ENCODE results near the gene EXOSC9.

Gene EXOSC9

GRCh38 chr4:121789960-121790829, 10.9 kb upstream of the EXOSC9 start:
- DNase-seq: no peak

DNA sequence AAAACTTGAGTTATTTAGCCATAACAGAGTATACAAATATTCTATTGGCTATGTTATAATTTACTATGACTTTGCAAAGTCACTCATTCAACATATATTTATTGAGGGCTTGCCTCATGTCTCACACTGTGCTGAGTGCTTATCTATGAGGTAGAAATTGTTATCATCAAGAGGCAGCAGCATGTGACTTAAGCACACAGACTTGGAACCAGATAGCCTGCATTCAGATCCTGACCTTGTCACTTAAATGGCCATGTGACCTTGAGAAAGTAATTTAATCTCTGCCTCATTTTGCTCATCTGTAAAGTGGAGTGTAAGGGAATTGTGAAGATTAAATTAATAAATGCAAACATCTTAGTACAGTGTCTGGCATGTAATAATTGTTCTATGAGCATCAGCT, 10.1 kb upstream of the EXOSC9 start:
- no peak for DNase-seq

GRCh38 chr4:121791481-121791880, 9.6 kb upstream of the EXOSC9 start:
- no peak for DNase-seq

GRCh38 chr4:121792966-121793365, 8.2 kb upstream of the EXOSC9 start:
- DNase-seq: no peak

DNA sequence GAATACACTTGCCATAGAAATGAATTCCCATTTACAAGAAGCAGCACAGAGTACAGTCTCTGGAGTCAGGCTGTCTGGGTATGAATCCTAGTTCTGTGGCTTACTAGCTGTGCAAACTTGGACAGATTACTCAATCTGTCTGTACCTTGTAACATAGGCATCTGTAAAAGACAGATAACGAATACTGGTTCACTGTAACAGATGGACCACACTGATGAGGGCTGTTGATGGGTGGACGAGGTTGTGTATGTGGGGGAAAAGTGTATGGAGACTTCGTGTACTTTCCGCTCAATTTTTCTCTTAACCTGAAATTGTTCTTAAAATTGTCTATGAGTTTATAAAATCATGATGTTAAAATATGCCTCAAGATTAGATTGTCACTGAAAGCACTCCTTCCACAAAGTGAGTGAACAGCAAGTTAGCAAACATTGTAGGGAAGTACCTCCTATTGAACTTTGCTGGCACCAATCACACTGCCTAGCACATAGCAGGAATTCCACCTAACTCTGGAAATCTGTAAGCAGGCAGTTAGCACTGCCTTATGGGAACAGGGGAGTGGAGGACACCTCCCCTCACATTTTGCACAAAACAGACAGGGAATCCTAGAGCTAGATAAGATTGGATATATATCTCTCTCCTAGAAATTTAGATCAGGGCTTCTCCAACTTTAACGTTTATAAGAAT, 6.5 kb upstream of the EXOSC9 start:
- no peak for DNase-seq

GRCh38 chr4:121796283-121796682, 4.8 kb upstream of the EXOSC9 start:
- DNase-seq: no peak

DNA sequence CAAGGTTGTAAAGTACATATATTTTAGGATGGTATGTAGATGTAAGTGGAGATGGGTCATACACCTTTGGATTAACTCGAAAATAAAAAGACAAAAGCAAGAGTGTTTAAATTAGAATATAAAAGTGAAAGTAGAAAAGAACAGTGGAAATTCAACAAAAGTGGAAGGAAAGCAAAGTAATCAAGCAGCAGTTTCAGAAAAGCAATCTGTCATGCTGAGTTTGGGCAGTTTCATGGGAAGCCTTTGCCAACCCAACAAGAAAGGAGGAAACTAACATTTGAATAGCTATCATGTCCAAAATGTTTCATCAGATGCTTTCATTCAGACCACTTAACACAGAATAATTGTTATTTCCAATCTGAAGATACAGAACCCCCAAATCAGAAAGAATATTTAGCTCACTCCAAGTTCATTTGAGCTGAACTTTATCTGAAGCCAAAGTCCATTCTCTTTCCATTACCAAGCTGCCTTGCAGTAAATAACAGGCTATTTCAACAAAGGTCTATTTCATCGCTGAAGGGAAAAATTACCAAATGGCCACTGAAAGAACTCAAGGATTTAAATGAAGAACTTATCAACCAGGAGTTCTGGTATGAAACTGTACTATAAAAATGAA, 1.8 kb upstream of the EXOSC9 start:
- no peak for DNase-seq

DNA sequence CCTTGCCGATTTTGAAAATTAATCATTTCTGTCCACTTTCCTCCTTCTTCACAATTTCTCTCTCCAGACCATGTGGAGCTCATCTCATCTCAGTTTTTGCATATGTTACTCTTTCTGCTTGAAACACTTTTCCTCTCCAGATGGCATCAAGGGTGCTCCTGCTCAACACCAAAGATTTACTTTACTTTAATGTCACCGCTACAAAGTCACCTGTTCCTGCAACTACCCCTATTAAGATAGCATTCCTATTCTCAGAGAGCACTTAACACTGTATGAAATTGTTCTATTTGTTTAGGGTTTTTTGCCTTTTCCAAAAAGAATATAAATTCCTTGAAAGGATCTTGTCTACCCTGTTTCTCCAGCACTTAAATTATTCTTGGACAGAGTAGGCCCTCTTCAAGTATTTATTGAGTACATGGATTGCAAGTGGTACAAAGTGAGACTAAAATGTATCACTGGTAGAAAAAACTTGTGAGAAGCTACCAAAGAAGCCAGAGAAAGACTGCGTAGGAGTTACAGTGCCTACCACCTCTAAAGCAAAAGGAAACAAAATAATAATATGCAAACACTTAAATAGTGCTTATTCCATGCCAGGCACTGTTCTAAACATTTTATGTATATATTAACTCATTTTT, 1.1 kb upstream of the EXOSC9 start:
- DNase-seq: no peak

DNA sequence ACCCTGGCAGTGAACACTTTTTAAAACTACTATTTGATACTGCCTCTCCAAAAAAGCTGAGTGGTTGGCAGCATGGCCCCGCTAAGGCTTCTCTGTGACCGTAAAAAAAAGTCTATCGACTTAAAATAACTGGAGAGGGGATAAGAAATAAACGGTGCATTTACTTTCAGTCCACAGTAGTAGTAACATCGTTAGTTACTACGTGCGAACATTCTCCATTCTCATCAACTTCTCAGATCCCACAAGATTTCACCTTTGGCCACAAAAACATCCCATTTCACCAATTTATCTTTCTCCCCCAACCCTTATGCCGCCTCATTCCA, 524 bp upstream of the EXOSC9 start:
- no peak for DNase-seq

DNA sequence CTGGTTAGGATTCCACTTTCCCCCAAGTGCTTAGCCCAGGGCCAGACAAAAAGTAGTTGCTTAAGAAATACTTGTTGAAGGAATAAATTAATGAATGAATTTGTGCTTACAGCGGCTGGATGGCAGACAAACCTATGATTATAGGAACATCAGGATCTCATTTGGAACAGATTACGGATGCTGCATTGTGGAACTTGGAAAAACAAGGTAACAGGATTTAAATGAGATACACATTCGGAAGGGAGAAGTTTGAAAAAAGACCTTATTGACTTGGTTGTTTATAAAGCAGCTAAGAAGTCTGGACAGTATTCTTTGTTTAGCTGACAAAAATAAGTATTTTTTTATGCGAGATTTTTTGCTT, 572 bp downstream of the EXOSC9 start:
- no peak for DNase-seq

DNA sequence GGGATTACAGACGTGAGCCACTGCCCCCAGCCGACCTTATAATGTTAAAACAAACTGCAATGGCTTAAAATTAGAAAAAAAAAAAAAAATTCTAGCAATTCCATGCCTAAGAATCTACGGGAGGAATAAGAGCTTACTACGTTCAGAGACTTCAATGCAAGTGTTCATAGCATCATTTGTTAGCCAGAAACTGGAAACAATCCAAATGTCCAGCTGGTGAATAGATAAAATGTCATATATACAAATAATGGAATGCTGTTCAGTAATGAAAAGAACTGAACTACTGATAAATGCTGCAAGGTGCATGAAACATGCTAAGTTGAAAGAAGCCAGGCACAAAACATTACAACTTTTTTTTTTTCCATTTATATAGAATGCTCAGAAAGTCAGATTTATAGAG, 5.3 kb downstream of the EXOSC9 start:
- DNase-seq: no peak

DNA sequence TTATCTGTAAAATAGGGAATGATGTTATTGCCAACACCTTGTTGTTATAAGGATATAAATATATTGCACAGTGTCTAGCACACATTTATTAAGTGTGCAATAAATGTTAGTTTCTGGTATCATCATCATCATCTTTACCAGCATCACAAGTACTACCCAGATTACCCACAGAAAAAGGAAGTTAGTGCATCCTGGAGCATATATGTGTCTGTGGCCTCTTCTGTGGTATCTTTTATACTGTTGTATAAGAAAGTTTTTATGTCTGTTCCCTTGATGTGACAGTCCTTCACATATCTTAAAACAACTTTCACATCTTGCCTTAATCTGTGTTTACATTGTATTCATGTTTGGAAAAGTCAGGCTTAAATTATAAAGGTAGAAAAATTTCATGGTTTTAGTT, 10.0 kb downstream of the EXOSC9 start:
- no peak for DNase-seq

- DNase-seq: no peak
Measured at GRCh38 chr4:121814756-121815155, 13.6 kb downstream of the EXOSC9 start.

DNA sequence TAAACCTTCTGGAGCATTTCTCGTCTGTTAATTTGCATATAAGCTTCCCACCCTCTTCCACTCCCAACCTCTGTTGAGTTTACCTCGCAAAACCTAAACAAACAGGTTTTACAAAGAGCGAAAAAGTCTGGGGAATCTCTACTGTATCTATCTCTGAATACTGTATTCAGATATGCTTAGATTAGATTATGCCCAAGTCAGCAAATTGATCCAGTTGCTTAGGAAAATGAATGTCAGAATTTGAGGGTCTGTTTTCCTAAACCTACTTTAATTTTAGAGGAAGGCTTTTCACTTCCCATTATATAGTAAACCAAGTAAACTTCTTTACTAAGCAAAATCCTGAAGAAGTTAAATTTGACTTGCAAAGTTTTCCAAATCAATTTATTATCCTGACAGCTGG, 15.9 kb downstream of the EXOSC9 start:
- DNase-seq: no peak

DNA sequence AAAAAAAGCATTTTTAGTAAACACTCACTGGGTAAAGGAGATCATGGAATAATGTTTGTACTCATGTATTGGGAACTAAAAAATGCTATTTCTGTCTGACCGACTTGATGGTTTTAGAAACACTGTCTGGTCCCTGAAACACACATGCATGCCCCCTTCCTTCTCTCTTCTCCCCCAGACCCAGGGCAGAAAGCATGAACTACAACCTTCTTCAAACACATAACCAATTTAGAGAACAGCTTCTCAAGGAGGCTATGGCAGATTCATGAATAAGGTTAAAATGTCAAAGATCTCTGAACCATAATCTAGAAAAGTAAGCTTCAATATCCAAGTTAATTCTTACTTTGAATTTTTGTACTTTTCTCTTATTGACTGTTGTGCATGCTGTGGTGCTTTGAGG, 16.6 kb downstream of the EXOSC9 start:
- DNase-seq: no peak

DNA sequence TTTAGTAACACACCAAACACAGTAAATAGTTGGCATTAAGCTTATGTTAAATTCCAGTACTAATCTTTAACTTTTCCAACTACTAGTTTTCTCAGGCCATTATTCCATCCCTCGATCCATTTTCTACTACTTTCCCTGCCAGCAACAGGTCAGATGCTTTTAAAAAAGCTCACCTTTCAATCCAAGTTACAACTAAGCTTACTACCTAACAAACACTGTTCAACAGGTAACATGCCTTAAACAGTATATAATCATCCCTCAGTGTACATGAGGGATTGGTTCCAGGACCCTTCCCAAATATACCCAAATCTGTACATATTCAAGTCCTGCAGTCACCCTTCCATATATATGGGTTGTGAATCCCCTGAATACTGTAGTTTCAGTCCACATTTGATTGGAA, 17.1 kb downstream of the EXOSC9 start:
- DNase-seq: no peak

GRCh38 chr4:121819216-121819965, 18.3 kb downstream of the EXOSC9 start:
- no peak for DNase-seq

DNA sequence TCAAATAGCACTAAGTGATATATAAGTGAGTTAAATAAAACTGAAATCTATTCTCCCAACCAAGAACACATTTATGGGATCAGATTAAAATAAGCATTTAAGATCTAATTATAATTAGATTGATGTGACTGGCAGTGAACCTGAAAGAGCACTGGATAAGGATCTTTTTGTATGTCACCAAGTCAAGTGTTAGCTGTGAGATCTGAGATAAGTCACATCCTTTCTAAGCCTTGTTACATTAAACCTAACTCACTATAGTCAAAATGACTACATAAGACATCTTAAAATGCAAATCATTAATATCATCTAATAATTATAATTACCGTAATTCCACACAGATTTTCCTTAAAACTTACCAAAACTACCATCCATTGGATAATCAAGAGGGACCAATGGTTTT, 20.9 kb downstream of the EXOSC9 start:
- DNase-seq: no peak

DNA sequence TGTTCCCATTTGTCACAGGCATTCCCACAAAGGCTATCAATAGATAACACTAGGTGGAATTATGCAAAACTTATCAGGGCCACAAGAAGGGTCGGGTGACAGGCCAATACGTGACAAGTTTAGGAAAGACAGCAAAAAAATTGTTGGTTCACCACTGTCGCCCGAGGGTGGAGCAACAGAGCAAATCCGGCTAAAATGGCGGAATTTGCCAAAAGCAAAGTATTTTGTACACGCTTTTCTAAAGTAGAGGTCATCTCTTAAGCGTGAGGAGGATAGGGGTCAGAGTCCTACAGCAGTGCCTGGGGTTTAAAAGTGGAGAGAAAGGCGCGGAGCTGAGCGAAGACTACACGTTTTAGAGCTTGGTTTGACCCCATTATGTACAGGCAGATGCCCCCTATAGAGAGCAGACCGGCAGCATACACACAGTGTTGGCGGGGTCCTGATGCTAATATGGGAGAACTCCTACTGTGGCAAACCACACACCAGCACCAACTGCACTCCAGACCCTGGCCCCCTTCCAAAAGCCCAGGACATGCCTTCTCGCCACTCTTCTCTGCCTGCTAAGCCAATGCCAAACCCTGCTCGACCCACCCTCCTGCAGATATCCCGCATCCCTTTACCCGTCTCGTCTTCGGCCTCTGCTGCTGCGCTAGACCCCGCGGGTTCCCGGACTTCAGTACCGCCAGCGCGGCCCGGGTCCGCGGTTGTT, 21.8 kb downstream of the EXOSC9 start:
- no peak for DNase-seq

DNA sequence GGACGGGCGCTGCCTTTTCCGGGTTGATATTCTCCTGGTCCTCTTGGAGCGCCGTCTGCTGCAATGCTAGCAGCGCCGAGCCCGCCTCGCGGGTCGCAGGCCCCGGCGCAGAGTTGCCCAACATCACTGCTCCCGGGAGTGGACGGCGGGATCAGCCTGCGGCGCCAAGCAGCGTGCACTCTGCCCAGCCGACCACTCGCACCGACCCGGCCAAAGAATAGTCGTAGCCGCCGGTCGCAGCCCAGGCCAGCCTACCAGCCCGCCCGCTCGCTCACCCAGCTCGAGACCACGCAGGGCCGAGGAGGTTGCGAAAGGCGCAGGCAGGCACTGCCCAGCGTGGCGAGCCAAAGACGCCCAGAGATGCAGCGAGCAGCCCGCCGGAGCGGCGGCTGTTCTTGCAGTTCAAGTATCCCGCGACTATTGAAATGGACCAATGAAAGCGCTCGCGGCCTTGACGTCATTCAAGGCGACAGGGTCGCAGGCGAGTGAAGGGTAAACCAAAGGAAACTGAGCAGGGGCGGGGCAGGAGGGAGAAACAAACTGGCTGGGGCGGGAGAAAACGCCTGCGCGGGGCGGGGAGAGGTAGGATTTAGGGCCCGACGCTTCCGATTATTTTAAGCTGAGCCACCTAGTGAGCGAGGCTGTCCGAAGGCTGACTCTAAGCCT, 22.5 kb downstream of the EXOSC9 start, which contains the start of gene CCNA2:
CCNA2 (minus strand) TSS at position 379 of the 666 bp plus-strand sequence; CDS start at position 124, 255 bp downstream.
- peak; percentile 94 for DNase-seq

GRCh38 chr4:121824171-121824527, 23.0 kb downstream of the EXOSC9 start:
- DNase-seq: no peak

DNA sequence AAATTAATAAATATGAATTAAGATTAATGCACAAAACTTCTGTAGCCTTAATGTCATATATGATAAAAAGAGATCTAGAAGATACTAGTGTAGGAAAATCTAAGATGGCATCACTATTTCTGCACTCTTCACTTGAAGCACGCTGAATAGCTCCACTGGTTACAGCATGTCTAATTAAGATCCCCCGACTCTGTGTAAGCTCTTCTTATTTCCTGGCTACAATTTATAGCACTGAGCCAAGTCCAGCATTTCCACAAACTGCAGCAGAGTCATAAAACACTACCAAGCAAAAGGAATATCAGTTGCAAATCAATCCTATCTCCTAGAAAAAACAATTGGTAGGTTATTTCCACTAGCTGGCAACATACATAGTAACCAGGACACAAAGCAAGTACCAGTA, 23.8 kb downstream of the EXOSC9 start:
- no peak for DNase-seq

Data from activated T-cell treated with anti-CD3 and anti-CD28 coated beads for 4 hours (primary cell).